ENCODE measurements around the gene RFTN1. TPM values are rescaled to one million over a fixed set of nuclear protein-coding genes. Genes with fewer than 3 reads are reported as not detected.

RFTN1 gene
- total and polyA plus RNA-seq, 10 of the 15 experiments (the other 5 are each of a cell fraction or from before 2014, with no cell fraction given) = 20.6 to 213 (median 147) TPM

DNA sequence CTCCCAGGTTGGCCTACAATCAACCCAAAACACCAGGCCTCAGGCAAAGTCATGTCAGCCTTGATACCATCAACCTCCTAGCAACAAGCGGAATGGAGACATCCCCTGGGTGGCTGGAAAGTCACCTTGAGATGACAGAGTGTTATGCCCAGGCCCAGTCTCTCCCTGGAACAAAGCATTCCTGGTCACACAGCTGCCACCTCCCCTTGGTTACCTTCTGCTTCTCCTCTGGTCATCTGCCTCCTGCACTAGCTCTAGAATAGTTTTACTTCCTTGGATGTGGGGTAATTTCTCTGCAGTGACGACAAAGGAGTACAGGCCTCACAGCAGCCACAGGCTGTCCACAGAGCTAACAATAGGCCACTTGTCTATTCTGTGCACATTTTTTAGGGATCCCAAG lies 114.9 kb downstream of the RFTN1 start:
- Histone ChIP-seq H3K4me2 (ENCODE audit: control insufficient read depth, insufficient read depth) (no peak overlapping the region), H2AFZ (ENCODE audit: control insufficient read depth, low read depth, low read length) (no peak overlapping the region), H3K27ac (ENCODE audit: control insufficient read depth, insufficient read depth) (peak overlapping the region; percentile 60), H4K20me1 (ENCODE audit: control insufficient read depth, insufficient read depth) (no peaks in the 10 kb centered on the region), H3K4me1 (ENCODE audit: control insufficient read depth, insufficient read depth, low read length) (peaks cover 13% of the 10 kb centered on the region), H3K4me3 (no peak overlapping the region), H3K36me3 (ENCODE audit: control insufficient read depth in 2 of 2, insufficient read depth in 2 of 2, low read length in 1 of 2) (peaks cover 16 to 25% of the 10 kb centered on the region in 2 experiments), H3K9ac (ENCODE audit: control insufficient read depth, insufficient read depth, low read length) (no peak overlapping the region), H3K27me3 (replicated peaks in 1 of 2; ENCODE audit: control insufficient read depth in 2 of 2, insufficient read depth in 2 of 2, low read length in 1 of 2) (no peaks in the 10 kb centered on the region), H3K79me2 (ENCODE audit: control insufficient read depth, insufficient read depth, low read length) (peaks cover 38% of the 10 kb centered on the region), H3K9me3 (replicated peaks; ENCODE audit: control insufficient read depth, insufficient read depth, low read length) (peaks cover 3% of the 10 kb centered on the region; the same call in 1 of the 3 replicates)
- no TSS peak for BruUV-seq (replicated peaks)
- intact Hi-C loops (cut with micrococcal nuclease; ENCODE audit: unreplicated experiment) = no loop called here
- ChIA-PET SMC1A (ENCODE audit: uncharacterized antibody, unreplicated experiment) (interaction anchor here (1.0 to 3.7 kb wide), 6 partner anchors 8 to 83 kb away, joined by 3 to 23 read pairs (median 4); no protein-coding TSS in a partner anchor), POLR2A (interaction anchor here (0.6 to 2.8 kb wide), 5 partner anchors 9 to 109 kb away, joined by 3 to 15 read pairs (median 3); no protein-coding TSS in a partner anchor), CTCF (interaction anchor here (1.5 to 2.2 kb wide), 3 partner anchors 13 to 19 kb away, joined by 3 to 6 read pairs (median 6); no protein-coding TSS in a partner anchor), RAD21 (ENCODE audit: unreplicated experiment) (interaction anchor here (1.0 to 1.9 kb wide), 7 partner anchors 13 to 112 kb away, joined by 3 to 6 read pairs (median 3); no protein-coding TSS in a partner anchor)
- DNase-seq (ENCODE audit: low read depth, low spot score) (no peak), FAIRE-seq (no peak), ATAC-seq (peak; percentile 27)
- in situ Hi-C loops (cut with MboI) = no loop called here
- TF ChIP-seq, protein P1, sequence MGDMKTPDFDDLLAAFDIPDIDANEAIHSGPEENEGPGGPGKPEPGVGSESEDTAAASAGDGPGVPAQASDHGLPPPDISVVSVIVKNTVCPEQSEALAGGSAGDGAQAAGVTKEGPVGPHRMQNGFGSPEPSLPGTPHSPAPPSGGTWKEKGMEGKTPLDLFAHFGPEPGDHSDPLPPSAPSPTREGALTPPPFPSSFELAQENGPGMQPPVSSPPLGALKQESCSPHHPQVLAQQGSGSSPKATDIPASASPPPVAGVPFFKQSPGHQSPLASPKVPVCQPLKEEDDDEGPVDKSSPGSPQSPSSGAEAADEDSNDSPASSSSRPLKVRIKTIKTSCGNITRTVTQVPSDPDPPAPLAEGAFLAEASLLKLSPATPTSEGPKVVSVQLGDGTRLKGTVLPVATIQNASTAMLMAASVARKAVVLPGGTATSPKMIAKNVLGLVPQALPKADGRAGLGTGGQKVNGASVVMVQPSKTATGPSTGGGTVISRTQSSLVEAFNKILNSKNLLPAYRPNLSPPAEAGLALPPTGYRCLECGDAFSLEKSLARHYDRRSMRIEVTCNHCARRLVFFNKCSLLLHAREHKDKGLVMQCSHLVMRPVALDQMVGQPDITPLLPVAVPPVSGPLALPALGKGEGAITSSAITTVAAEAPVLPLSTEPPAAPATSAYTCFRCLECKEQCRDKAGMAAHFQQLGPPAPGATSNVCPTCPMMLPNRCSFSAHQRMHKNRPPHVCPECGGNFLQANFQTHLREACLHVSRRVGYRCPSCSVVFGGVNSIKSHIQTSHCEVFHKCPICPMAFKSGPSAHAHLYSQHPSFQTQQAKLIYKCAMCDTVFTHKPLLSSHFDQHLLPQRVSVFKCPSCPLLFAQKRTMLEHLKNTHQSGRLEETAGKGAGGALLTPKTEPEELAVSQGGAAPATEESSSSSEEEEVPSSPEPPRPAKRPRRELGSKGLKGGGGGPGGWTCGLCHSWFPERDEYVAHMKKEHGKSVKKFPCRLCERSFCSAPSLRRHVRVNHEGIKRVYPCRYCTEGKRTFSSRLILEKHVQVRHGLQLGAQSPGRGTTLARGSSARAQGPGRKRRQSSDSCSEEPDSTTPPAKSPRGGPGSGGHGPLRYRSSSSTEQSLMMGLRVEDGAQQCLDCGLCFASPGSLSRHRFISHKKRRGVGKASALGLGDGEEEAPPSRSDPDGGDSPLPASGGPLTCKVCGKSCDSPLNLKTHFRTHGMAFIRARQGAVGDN (IDR thresholded peaks at IDR 0.05) = 0 out of 2 replicates have a peak, but pooled peaks have one; percentile 44
- TF ChIP-seq, protein P2, sequence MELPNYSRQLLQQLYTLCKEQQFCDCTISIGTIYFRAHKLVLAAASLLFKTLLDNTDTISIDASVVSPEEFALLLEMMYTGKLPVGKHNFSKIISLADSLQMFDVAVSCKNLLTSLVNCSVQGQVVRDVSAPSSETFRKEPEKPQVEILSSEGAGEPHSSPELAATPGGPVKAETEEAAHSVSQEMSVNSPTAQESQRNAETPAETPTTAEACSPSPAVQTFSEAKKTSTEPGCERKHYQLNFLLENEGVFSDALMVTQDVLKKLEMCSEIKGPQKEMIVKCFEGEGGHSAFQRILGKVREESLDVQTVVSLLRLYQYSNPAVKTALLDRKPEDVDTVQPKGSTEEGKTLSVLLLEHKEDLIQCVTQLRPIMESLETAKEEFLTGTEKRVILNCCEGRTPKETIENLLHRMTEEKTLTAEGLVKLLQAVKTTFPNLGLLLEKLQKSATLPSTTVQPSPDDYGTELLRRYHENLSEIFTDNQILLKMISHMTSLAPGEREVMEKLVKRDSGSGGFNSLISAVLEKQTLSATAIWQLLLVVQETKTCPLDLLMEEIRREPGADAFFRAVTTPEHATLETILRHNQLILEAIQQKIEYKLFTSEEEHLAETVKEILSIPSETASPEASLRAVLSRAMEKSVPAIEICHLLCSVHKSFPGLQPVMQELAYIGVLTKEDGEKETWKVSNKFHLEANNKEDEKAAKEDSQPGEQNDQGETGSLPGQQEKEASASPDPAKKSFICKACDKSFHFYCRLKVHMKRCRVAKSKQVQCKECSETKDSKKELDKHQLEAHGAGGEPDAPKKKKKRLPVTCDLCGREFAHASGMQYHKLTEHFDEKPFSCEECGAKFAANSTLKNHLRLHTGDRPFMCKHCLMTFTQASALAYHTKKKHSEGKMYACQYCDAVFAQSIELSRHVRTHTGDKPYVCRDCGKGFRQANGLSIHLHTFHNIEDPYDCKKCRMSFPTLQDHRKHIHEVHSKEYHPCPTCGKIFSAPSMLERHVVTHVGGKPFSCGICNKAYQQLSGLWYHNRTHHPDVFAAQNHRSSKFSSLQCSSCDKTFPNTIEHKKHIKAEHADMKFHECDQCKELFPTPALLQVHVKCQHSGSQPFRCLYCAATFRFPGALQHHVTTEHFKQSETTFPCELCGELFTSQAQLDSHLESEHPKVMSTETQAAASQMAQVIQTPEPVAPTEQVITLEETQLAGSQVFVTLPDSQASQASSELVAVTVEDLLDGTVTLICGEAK (IDR thresholded peaks at IDR 0.05; ENCODE audit: borderline replicate concordance) = no peak
- TF ChIP-seq POLR2AphosphoS5 (IDR thresholded peaks at IDR 0.05; ENCODE audit: low read length) = peak; percentile 22; the same call in 1 of the 2 replicates
- 48% methylated on average over 2 of the region's 2 CpGs for WGBS (ENCODE audit: insufficient coverage, insufficient replicate concordance, low lambda C conversion rate, missing lambda C conversion rate)
